Activated naive CD8-positive, alpha-beta T cell treated with anti-CD3 and anti-CD28 coated beads for 36 hours (primary cell): Measurements from ENCODE around the gene RTP3. TPM values are rescaled to one million over a fixed set of nuclear protein-coding genes. Genes with fewer than 3 reads are reported as not detected.
"Not testable (repeated sequence)": the region's sequence is repeated elsewhere in the genome, so short reads cannot be mapped to it uniquely, and the experiment has no call there.

ENCODE experiments used
- DNase-seq: peaks from one replicate; pipeline ENCODE4 v3.0.0; 2021
- H3K27ac Mint-ChIP-seq: one replicate; pipeline ENCODE4 v1.8.0; 2022; ENCODE audit warnings: mild to moderate bottlenecking, moderate library complexity, mixed read lengths
- H3K27me3 Mint-ChIP-seq: one replicate; pipeline ENCODE4 v1.8.0; 2022; ENCODE audit warnings: mild to moderate bottlenecking, mixed read lengths
- H3K36me3 Mint-ChIP-seq: one replicate; pipeline ENCODE4 v1.8.0; 2021; ENCODE audit warnings: mild to moderate bottlenecking, mixed read lengths
- H3K4me1 Mint-ChIP-seq: one replicate; pipeline ENCODE4 v1.8.0; 2021; ENCODE audit warnings: mixed read lengths
- H3K4me3 Mint-ChIP-seq: one replicate; pipeline ENCODE4 v1.8.0; 2022; ENCODE audit warnings: mild to moderate bottlenecking, moderate library complexity, mixed read lengths
- H3K9me3 Mint-ChIP-seq: one replicate; pipeline ENCODE4 v1.8.0; 2022; ENCODE audit warnings: mixed read lengths
- total RNA-seq, 2 experiments: library from RNA; stranded (reverse); gene quantifications; one replicate each; pipeline ENCODE4 v1.2.3, GENCODE V29; 2021

Gene RTP3
- total RNA-seq, 2 experiments from 2014 or later: not detected

DNA sequence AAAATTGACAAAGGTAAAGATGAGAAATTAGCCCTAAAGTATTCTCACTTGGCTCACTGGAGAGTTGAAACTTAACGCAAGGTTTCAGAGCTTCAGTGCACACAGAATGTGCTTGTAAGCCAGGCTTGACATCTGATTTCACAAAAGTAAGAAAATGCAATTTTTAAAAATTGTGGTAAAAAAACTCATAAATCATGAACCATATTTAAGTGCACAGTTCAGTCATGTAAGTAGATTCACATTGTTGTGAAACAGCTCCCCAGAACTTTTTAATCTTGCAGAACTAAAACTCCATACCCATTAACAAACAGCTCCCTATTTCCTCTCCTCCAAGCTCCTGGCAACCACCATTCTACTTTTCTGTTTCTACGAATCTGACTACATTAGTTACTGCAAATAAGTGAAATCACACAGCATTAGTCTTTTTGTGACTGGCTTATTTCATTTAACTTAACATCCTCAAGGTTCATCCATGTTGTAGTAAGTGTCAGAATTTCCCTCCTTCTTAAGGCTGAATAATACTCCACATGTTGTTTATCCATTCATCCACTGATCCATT, 14.5 kb downstream of the RTP3 start:
- Mint-ChIP-seq H3K36me3 (no peaks in the 10 kb centered on the region), H3K9me3 (no peaks in the 10 kb centered on the region), H3K27ac (no peak overlapping the region), H3K27me3 (no peaks in the 10 kb centered on the region), H3K4me1 (peaks cover 3% of the 10 kb centered on the region), H3K4me3 (no peak overlapping the region)
- DNase-seq: no peak

DNA sequence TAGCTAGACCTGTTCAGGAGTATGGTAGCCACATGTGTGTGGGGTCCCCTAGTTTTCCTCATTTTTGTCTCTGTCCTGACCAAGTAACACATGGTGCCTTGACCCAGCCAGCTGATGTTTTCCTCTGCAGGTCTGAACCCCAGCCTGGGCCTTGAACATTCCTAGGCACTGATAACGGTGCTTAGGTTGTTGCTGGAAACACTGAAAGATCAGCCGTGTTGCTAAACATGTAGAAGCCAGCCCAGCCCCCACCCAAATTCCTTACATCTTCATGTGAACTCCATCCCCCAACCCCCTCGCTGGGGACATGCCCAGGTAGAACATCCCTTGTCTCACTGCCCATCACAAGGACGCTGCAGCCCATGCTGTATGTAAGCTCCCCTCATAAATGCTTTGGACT, 18.7 kb downstream of the RTP3 start:
- no peak for DNase-seq
- Mint-ChIP-seq H3K4me3 (no peak overlapping the region), H3K4me1 (no peaks in the 10 kb centered on the region), H3K9me3 (no peaks in the 10 kb centered on the region), H3K27ac (no peak overlapping the region), H3K27me3 (no peaks in the 10 kb centered on the region), H3K36me3 (no peaks in the 10 kb centered on the region)

DNA sequence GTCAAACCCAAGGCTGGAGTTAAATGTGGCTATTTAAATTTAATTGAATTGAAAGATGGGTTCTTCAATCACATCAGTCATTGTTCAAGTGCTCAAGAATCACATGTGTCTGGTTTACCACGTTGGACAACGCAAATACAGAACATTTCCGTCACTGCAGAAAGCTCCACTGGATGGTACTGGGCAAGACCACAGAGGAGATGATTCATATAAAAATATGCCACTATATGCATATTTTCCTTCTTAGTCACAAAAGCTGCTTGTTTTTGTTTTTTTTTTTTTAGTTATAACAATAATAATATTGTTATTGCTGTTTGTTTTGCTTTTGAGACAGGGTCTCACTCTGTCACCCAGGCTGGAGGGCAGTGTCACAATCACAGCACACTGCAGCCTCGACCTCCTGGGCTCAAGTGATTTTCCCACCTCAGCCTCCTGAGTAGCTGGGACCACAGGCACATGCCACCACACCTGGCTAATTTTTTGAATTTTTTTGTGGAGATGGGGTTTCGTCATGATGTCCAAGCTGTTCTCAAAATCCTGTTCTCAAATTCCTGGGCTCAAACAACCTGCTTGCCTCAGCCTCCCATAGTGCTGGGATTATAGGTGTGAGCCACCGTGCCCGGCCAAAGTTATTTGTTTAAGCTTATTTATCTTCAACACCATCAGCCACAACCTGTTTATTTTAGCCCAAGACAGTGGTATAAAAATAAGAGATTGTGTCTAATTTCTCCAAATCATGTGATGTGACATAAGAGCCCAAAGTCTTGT, 19.4 kb downstream of the RTP3 start:
- no peaks in the 10 kb centered on the region for H3K27me3 Mint-ChIP-seq
- DNase-seq: no peak
- H3K4me3 Mint-ChIP-seq: no peak overlapping the region
- no peaks in the 10 kb centered on the region for H3K9me3 Mint-ChIP-seq
- H3K36me3 Mint-ChIP-seq: no peaks in the 10 kb centered on the region
- no peak overlapping the region for H3K27ac Mint-ChIP-seq
- no peaks in the 10 kb centered on the region for H3K4me1 Mint-ChIP-seq

GRCh38 chr3:46517784-46518181, 20.0 kb downstream of the RTP3 start:
- no peak for DNase-seq
- no peaks in the 10 kb centered on the region for H3K36me3 Mint-ChIP-seq
- H3K9me3 Mint-ChIP-seq: no peaks in the 10 kb centered on the region
- no peaks in the 10 kb centered on the region for H3K4me1 Mint-ChIP-seq
- H3K27ac Mint-ChIP-seq: no peak overlapping the region
- no peaks in the 10 kb centered on the region for H3K27me3 Mint-ChIP-seq
- no peak overlapping the region for H3K4me3 Mint-ChIP-seq

- no peaks in the 10 kb centered on the region for H3K36me3 Mint-ChIP-seq
- H3K4me1 Mint-ChIP-seq: no peaks in the 10 kb centered on the region
- H3K27me3 Mint-ChIP-seq: no peaks in the 10 kb centered on the region
- DNase-seq: no peak
- H3K4me3 Mint-ChIP-seq: no peak overlapping the region
- no peaks in the 10 kb centered on the region for H3K9me3 Mint-ChIP-seq
- no peak overlapping the region for H3K27ac Mint-ChIP-seq
These were observed 22.2 kb downstream of the RTP3 start for GRCh38 chr3:46519952-46520351.

DNA sequence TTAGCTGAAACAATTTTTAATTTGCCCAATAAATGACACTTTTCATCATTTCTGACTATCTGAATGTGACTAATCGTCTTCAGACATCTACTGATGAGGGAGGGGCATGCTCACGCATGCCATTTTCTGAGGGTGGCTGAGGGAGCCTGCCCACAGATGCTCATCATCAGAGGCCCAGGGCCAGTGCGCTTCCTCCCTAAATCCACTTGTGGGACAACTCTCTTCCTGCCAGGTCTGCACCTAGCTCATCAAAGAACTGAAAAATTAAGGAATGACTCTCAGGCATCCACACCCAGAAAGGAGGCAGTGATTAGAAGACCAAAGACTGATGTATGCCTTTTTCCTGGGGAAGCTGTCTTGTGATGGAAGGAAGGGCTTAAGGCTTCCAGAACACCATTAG, 22.8 kb downstream of the RTP3 start:
- Mint-ChIP-seq H3K4me1 (no peaks in the 10 kb centered on the region), H3K4me3 (no peak overlapping the region), H3K27ac (no peak overlapping the region), H3K36me3 (no peaks in the 10 kb centered on the region), H3K9me3 (no peaks in the 10 kb centered on the region), H3K27me3 (no peaks in the 10 kb centered on the region)
- no peak for DNase-seq

DNA sequence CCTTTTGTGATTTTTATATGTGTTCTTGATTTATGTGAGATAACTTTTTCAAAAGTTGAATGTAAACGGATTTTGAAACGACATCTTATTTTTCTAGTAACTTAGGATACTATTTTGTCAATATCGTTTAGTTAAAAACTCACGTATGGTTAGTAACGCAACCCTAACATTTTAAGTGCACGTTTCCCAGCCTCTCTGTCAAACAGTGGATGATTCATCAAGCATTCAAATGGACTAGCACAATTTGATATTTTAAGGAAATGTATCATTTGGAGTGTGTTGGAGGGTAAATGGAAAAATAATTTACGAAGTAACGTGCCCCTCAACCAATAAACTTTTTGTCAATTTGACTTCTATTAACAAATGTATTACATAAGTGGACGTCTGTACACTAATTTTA, 23.3 kb downstream of the RTP3 start:
- DNase-seq: no peak
- H3K36me3 Mint-ChIP-seq: no peaks in the 10 kb centered on the region
- no peaks in the 10 kb centered on the region for H3K4me1 Mint-ChIP-seq
- no peaks in the 10 kb centered on the region for H3K9me3 Mint-ChIP-seq
- H3K27ac Mint-ChIP-seq: no peak overlapping the region
- H3K27me3 Mint-ChIP-seq: no peaks in the 10 kb centered on the region
- H3K4me3 Mint-ChIP-seq: no peak overlapping the region

GRCh38 chr3:46522201-46522600, 24.4 kb downstream of the RTP3 start:
- H3K4me1 Mint-ChIP-seq, H3K4me3 Mint-ChIP-seq, H3K36me3 Mint-ChIP-seq: not testable (repeated sequence)

GRCh38 chr3:46523556-46523955, 25.8 kb downstream of the RTP3 start:
- H3K9me3 Mint-ChIP-seq: no peaks in the 10 kb centered on the region
- no peak overlapping the region for H3K27ac Mint-ChIP-seq
- no peaks in the 10 kb centered on the region for H3K27me3 Mint-ChIP-seq
- H3K4me3 Mint-ChIP-seq: no peak overlapping the region
- no peaks in the 10 kb centered on the region for H3K36me3 Mint-ChIP-seq
- DNase-seq: no peak
- peaks cover 3% of the 10 kb centered on the region for H3K4me1 Mint-ChIP-seq

More at GRCh38 chr3:46522201-46522600, 24.4 kb downstream of the RTP3 start:
- H3K27me3 Mint-ChIP-seq, H3K9me3 Mint-ChIP-seq, DNase-seq, H3K27ac Mint-ChIP-seq: not testable (repeated sequence)

DNA sequence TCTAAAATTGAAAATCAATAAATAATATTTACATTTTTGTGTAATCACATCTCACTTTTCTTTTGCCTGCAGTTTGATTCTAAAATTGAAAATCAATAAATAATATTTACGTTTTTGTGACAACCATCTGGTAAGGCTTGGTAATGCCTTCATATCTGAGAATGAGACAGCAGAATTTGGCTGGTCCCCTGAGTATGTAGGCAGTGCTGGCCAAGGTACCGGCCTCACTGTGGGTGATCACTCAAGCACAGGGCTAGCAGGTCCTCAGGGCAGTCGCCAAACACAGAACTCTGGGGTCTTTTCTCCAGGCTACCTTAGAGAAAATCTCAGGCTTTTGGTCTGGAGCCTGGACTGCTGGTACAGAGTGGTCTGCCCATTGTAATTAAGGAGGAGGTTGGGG, 26.2 kb downstream of the RTP3 start:
- H3K9me3 Mint-ChIP-seq: no peaks in the 10 kb centered on the region
- no peak overlapping the region for H3K27ac Mint-ChIP-seq
- DNase-seq: no peak
- H3K36me3 Mint-ChIP-seq: no peaks in the 10 kb centered on the region
- H3K27me3 Mint-ChIP-seq: no peaks in the 10 kb centered on the region
- no peak overlapping the region for H3K4me3 Mint-ChIP-seq
- peaks cover 3% of the 10 kb centered on the region for H3K4me1 Mint-ChIP-seq

DNA sequence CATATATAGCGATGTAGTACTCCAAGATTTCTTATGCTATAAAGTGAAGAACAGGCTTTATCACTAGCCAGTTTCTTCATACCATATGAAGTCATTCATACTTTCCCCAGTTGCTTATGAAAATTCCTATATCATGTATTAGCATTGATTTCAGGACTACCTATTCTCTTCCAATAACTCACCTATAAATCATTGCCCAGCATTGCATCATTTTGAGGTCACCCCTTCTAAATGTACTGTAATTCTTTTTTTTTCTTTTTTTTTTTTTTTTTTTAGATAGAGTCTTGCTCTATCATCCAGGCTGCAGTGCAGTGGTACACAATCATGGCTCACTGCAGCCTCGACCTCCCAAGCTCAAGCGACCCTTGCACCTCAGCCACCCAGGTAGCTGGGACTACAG, 27.1 kb downstream of the RTP3 start:
- Mint-ChIP-seq H3K4me1 (peaks cover 3% of the 10 kb centered on the region), H3K4me3 (no peak overlapping the region), H3K9me3 (no peaks in the 10 kb centered on the region), H3K27ac (no peak overlapping the region), H3K36me3 (no peaks in the 10 kb centered on the region), H3K27me3 (no peaks in the 10 kb centered on the region)
- no peak for DNase-seq

DNA sequence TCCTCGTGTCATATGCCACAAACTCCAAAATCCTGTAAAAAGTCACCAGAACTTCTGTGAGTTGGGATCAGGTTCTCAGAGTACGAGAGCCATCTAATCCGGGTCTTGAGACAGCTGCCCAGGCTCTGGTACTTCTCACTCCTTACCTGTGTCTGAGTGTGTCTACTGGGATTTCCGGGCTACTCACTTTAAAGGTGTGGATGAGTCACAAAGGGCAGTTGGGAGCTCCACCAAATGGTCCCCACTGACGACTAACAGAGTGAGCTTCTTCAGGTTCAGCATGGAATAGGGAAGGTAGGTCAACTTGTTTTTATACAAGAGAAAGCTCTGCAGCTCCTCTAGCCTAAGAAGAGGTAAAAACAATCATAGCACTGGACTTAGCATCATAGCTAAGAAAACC, 29.5 kb downstream of the RTP3 start:
- DNase-seq: no peak
- H3K9me3 Mint-ChIP-seq: no peaks in the 10 kb centered on the region
- H3K4me3 Mint-ChIP-seq: no peak overlapping the region
- H3K27ac Mint-ChIP-seq: no peak overlapping the region
- H3K4me1 Mint-ChIP-seq: peaks cover 3% of the 10 kb centered on the region
- H3K27me3 Mint-ChIP-seq: no peaks in the 10 kb centered on the region
- no peaks in the 10 kb centered on the region for H3K36me3 Mint-ChIP-seq

GRCh38 chr3:46533091-46533490, 35.3 kb downstream of the RTP3 start:
- no peak overlapping the region for H3K4me3 Mint-ChIP-seq
- H3K36me3 Mint-ChIP-seq: no peaks in the 10 kb centered on the region
- peaks cover 10% of the 10 kb centered on the region for H3K27me3 Mint-ChIP-seq
- no peak overlapping the region for H3K27ac Mint-ChIP-seq
- no peak for DNase-seq
- H3K4me1 Mint-ChIP-seq: peaks cover 24% of the 10 kb centered on the region
- no peaks in the 10 kb centered on the region for H3K9me3 Mint-ChIP-seq

DNA sequence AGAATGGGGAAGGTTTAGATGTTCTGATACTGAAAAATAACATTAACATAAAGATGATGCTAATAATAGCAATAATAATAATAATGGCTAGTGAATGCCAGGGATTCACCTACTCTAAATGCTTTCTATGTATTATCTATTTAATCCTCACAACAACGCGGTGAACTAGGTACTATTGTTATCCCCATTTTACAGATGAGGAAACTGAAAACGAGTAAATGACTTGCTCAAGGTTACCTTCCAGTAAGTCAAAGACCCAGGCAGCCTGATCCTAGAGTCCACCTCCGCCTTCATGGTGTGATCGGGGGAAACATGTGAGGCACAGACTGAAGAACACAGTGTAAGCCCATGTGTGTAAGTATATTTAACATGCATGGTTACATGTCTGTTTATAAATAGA, 38.0 kb downstream of the RTP3 start:
- peaks cover 46% of the 10 kb centered on the region for H3K4me1 Mint-ChIP-seq
- no peaks in the 10 kb centered on the region for H3K36me3 Mint-ChIP-seq
- no peak for DNase-seq
- peaks cover 3% of the 10 kb centered on the region for H3K9me3 Mint-ChIP-seq
- H3K27ac Mint-ChIP-seq: no peak overlapping the region
- peaks cover 10% of the 10 kb centered on the region for H3K27me3 Mint-ChIP-seq
- no peak overlapping the region for H3K4me3 Mint-ChIP-seq

DNA sequence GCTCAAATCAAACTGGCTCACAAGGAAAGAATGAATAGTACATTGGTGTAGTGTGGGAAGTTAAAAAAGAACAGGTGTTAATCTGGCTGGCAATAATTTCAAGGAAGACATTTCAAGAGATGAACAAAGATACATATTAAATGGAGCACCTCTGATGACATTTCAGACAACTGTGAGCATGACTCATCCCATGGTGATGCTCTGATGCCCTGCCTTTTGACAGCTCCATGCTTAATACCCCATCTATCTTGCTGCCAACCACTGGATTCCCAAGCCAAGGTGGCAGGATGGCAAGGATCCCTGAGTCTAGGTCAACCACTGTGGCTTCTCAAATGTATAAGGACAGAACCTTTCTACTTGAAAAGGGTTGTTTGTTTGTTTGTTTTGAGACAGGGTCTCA, 39.0 kb downstream of the RTP3 start:
- no peak overlapping the region for H3K4me3 Mint-ChIP-seq
- H3K27me3 Mint-ChIP-seq: peaks cover 10% of the 10 kb centered on the region
- peaks cover 49% of the 10 kb centered on the region for H3K4me1 Mint-ChIP-seq
- no peak overlapping the region for H3K27ac Mint-ChIP-seq
- H3K36me3 Mint-ChIP-seq: no peaks in the 10 kb centered on the region
- peaks cover 3% of the 10 kb centered on the region for H3K9me3 Mint-ChIP-seq
- no peak for DNase-seq

- Mint-ChIP-seq H3K4me1 (peaks cover 52% of the 10 kb centered on the region), H3K9me3 (peaks cover 3% of the 10 kb centered on the region), H3K4me3 (no peak overlapping the region), H3K36me3 (no peaks in the 10 kb centered on the region), H3K27ac (no peak overlapping the region), H3K27me3 (peaks cover 10% of the 10 kb centered on the region)
- DNase-seq: no peak
These were observed 39.5 kb downstream of the RTP3 start for GRCh38 chr3:46537316-46537715.
